ENCODE data around the gene COPS3.
A peak's percentile ranks its signal among the peaks of the same experiment; 100 is the strongest.

The COPS3 gene

GRCh38 chr17:17214646-17215436, 66.2 kb downstream of the COPS3 start:
- DNase-seq = no peak

- DNase-seq = no peak
These were observed 67.3 kb downstream of the COPS3 start for GRCh38 chr17:17213775-17214174.

GRCh38 chr17:17207998-17208397, 73.0 kb downstream of the COPS3 start:
- DNase-seq = no peak

- DNase-seq = peak; percentile 18
These were observed 74.1 kb downstream of the COPS3 start for GRCh38 chr17:17206913-17207335.

GRCh38 chr17:17206124-17206912, 74.7 kb downstream of the COPS3 start, which contains the start of gene PLD6:
Gene PLD6, minus strand, starts transcription at chr17:17206333. Its CDS starts 47 bp downstream, at chr17:17206286.
- DNase-seq = peak; percentile 87

GRCh38 chr17:17205368-17206123, 75.5 kb downstream of the COPS3 start:
- peak; percentile 38 for DNase-seq

GRCh38 chr17:17204635-17205231, 76.3 kb downstream of the COPS3 start:
- DNase-seq = no peak

- DNase-seq = no peak
These were observed 76.9 kb downstream of the COPS3 start for GRCh38 chr17:17204041-17204591.

GRCh38 chr17:17203173-17203730, 77.8 kb downstream of the COPS3 start:
- no peak for DNase-seq

GRCh38 chr17:17201907-17202306, 79.1 kb downstream of the COPS3 start:
- DNase-seq = no peak

- DNase-seq = no peak
These were observed 79.8 kb downstream of the COPS3 start for GRCh38 chr17:17201271-17201670.

GRCh38 chr17:17200831-17201230, 80.2 kb downstream of the COPS3 start:
- DNase-seq = no peak

GRCh38 chr17:17200311-17200710, 80.7 kb downstream of the COPS3 start:
- DNase-seq = no peak

- DNase-seq = no peak
These were observed 82.8 kb downstream of the COPS3 start for GRCh38 chr17:17198281-17198680.

GRCh38 chr17:17196776-17197175, 84.3 kb downstream of the COPS3 start:
- no peak for DNase-seq
